ENCODE data around the gene RANBP3. TPM values are rescaled to one million over a fixed set of nuclear protein-coding genes. Genes with fewer than 3 reads are reported as not detected.

The RANBP3 gene
- total RNA-seq, 2 donors from 2014 or later = 77.4 to 81.4 TPM

DNA sequence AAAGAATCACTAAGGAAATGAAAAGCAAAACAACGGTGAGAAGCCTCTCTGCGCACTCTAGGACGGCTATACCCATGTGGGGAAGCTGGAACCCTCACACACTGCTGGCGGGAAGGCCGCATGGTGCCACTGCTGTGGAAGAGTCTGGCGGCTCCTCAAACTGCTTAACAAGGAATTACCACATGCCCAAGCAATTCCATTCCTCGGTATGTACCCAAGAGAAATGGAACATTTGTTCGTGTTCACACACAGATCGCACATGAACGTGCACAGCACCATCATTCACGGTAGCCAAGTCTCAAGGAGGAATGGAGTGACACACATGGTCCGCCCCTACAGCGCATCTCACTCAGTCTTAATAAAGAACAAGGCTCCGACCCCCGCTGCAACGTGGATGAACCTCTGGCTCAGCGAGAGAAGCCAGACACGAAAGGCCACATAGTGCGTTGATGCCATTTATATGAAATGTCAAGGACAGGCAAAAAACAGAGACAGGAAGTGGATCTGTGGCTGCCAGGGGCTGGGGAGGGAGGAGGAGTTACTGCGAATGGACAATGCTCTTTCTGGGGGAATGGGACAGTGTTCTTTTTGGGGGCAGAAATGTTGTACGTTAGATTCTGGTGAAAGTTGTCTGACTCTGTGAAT is 56.3 kb downstream of the RANBP3 start:
- H3K36me3 Mint-ChIP-seq (ENCODE audit: low read depth) = peaks cover 64% of the 10 kb centered on the region
- TF ChIP-seq CTCF (conservative IDR thresholded peaks at IDR 0.05) = no peak
- WGBS, 2 experiments (ENCODE audit: insufficient coverage in 1 of 2, insufficient read length in 1 of 2) = 93 to 94% methylated on average over 19 to 20 of the region's 21 CpGs
- Histone ChIP-seq H3K9ac (ENCODE audit: extremely low read depth, low read length, poor library complexity, severe bottlenecking) (no peak overlapping the region), H3K36me3 (ENCODE audit: control insufficient read depth, insufficient read depth, low read length) (peaks cover 64% of the 10 kb centered on the region), H3K9me3 (ENCODE audit: control insufficient read depth, low read length) (no peaks in the 10 kb centered on the region), H3K27ac (ENCODE audit: low read depth, low read length) (no peak overlapping the region), H3K4me1 (ENCODE audit: control insufficient read depth, insufficient read depth, low read length) (no peaks in the 10 kb centered on the region), H3K4me3 (ENCODE audit: low read length) (no peak overlapping the region), H3K27me3 (ENCODE audit: control insufficient read depth, insufficient read depth, low read length, poor library complexity, severe bottlenecking) (no peaks in the 10 kb centered on the region)
- H3K27me3 Mint-ChIP-seq (ENCODE audit: insufficient read depth) = no peaks in the 10 kb centered on the region
- DNase-seq = no peak
- no peak overlapping the region for H3K4me3 Mint-ChIP-seq
- H3K4me1 Mint-ChIP-seq = no peaks in the 10 kb centered on the region
- no peak overlapping the region for H3K27ac Mint-ChIP-seq
- no peaks in the 10 kb centered on the region for H3K9me3 Mint-ChIP-seq

- H3K9ac ChIP-seq (ENCODE audit: extremely low read depth, low read length, poor library complexity, severe bottlenecking) = no peak overlapping the region
- H3K27ac Mint-ChIP-seq = no peak overlapping the region
- 93 to 94% methylated on average over 14 to 20 of the region's 20 CpGs for WGBS, 2 experiments (ENCODE audit: insufficient coverage in 1 of 2, insufficient read length in 1 of 2)
Observed at GRCh38 chr19:5918463-5919079, 59.4 kb downstream of the RANBP3 start.

GRCh38 chr19:5917431-5918107 is 60.4 kb downstream of the RANBP3 start:
- no peak overlapping the region for H3K9ac ChIP-seq (ENCODE audit: extremely low read depth, low read length, poor library complexity, severe bottlenecking)
- no peaks in the 10 kb centered on the region for H3K9me3 Mint-ChIP-seq
- no peak overlapping the region for H3K4me3 ChIP-seq (ENCODE audit: low read length)
- no peak overlapping the region for H3K27ac Mint-ChIP-seq
- no peaks in the 10 kb centered on the region for H3K27me3 ChIP-seq (ENCODE audit: control insufficient read depth, insufficient read depth, low read length, poor library complexity, severe bottlenecking)
- WGBS, 2 experiments (ENCODE audit: insufficient coverage in 1 of 2, insufficient read length in 1 of 2) = 95 to 97% methylated on average over 12 to 36 of the region's 36 CpGs
- peaks cover 35% of the 10 kb centered on the region for H3K36me3 Mint-ChIP-seq (ENCODE audit: low read depth)
- no peaks in the 10 kb centered on the region for H3K9me3 ChIP-seq (ENCODE audit: control insufficient read depth, low read length)
- peaks cover 27% of the 10 kb centered on the region for H3K36me3 ChIP-seq (ENCODE audit: control insufficient read depth, insufficient read depth, low read length)
- H3K27ac ChIP-seq (ENCODE audit: low read depth, low read length) = no peak overlapping the region
- H3K27me3 Mint-ChIP-seq (ENCODE audit: insufficient read depth) = no peaks in the 10 kb centered on the region
- no peak overlapping the region for H3K4me3 Mint-ChIP-seq
- H3K4me1 Mint-ChIP-seq = no peaks in the 10 kb centered on the region
- no peaks in the 10 kb centered on the region for H3K4me1 ChIP-seq (ENCODE audit: control insufficient read depth, insufficient read depth, low read length)
- no peak for TF ChIP-seq CTCF (conservative IDR thresholded peaks at IDR 0.05)
- DNase-seq = no peak

More at GRCh38 chr19:5918463-5919079, 59.4 kb downstream of the RANBP3 start:
- Histone ChIP-seq H3K27me3 (ENCODE audit: control insufficient read depth, insufficient read depth, low read length, poor library complexity, severe bottlenecking) (no peaks in the 10 kb centered on the region), H3K9me3 (ENCODE audit: control insufficient read depth, low read length) (no peaks in the 10 kb centered on the region), H3K27ac (ENCODE audit: low read depth, low read length) (no peak overlapping the region), H3K4me1 (ENCODE audit: control insufficient read depth, insufficient read depth, low read length) (no peaks in the 10 kb centered on the region), H3K36me3 (ENCODE audit: control insufficient read depth, insufficient read depth, low read length) (peaks cover 34% of the 10 kb centered on the region), H3K4me3 (ENCODE audit: low read length) (no peak overlapping the region)
- Mint-ChIP-seq H3K4me3 (no peak overlapping the region), H3K9me3 (no peaks in the 10 kb centered on the region), H3K27me3 (ENCODE audit: insufficient read depth) (no peaks in the 10 kb centered on the region), H3K36me3 (ENCODE audit: low read depth) (peaks cover 43% of the 10 kb centered on the region), H3K4me1 (no peaks in the 10 kb centered on the region)
- no peak for TF ChIP-seq CTCF (conservative IDR thresholded peaks at IDR 0.05)
- DNase-seq = no peak

All from endodermal cell (in vitro differentiated cells).